Trophoblast cell (in vitro differentiated cells and primary cell): ENCODE measurements around the gene ITPA.
"Not testable (repeated sequence)": the region's sequence is repeated elsewhere in the genome, so short reads cannot be mapped to it uniquely, and the experiment has no call there.

Source experiments
- DNase-seq, 2 donors: peaks; one replicate each; pipeline ENCODE4 v3.0.0-alpha.2; 2016
- H2AFZ ChIP-seq: 2 replicates; pipeline ENCODE4 v1.6.1; 2013; ENCODE audit warnings: low read length, moderate library complexity, mild to moderate bottlenecking; ENCODE audit not compliant: insufficient read depth, poor library complexity
- H2AK5ac ChIP-seq: 2 replicates; pipeline ENCODE4 v1.6.1; 2013; ENCODE audit warnings: mild to moderate bottlenecking, low read length
- H2BK120ac ChIP-seq: 2 replicates; pipeline ENCODE4 v1.6.1; 2013; ENCODE audit warnings: low read length, mild to moderate bottlenecking, moderate library complexity; ENCODE audit not compliant: insufficient read depth, poor library complexity
- H2BK12ac ChIP-seq: 2 replicates; pipeline ENCODE4 v1.6.1; 2013; ENCODE audit warnings: mild to moderate bottlenecking, low read length, moderate library complexity
- H2BK5ac ChIP-seq: 2 replicates; pipeline ENCODE4 v1.6.1; 2013; ENCODE audit warnings: low read length, low read depth, moderate library complexity, mild to moderate bottlenecking; ENCODE audit not compliant: poor library complexity
- H3K14ac ChIP-seq: 2 replicates; pipeline ENCODE4 v1.6.1; 2013; ENCODE audit warnings: mild to moderate bottlenecking, low read length
- H3K18ac ChIP-seq: 2 replicates; pipeline ENCODE4 v1.6.1; 2013; ENCODE audit warnings: mild to moderate bottlenecking, low read length
- H3K23ac ChIP-seq: 2 replicates; pipeline ENCODE4 v1.6.1; 2013; ENCODE audit warnings: low read length
- H3K27ac ChIP-seq: 2 replicates; pipeline ENCODE4 v1.5.1; 2013; ENCODE audit warnings: low read depth, mild to moderate bottlenecking, inconsistent platforms, low read length, moderate library complexity
- H3K27me3 ChIP-seq: 2 replicates; pipeline ENCODE4 v1.6.1; 2013; ENCODE audit warnings: inconsistent platforms, mild to moderate bottlenecking, low read length, moderate library complexity; ENCODE audit not compliant: insufficient read depth
- H3K36me3 ChIP-seq, 2 experiments: 1 replicate in 1 of 2; 2 replicates in 1 of 2; pipeline ENCODE4 v1.6.1; 2013; ENCODE audit warnings: low read length in 2 of 2, mild to moderate bottlenecking in 2 of 2, moderate library complexity in 1 of 2; ENCODE audit not compliant: insufficient read depth in 2 of 2, control insufficient read depth in 1 of 2
- H3K4ac ChIP-seq: 2 replicates; pipeline ENCODE4 v1.6.1; 2013; ENCODE audit warnings: low read depth, mild to moderate bottlenecking, low read length, moderate library complexity
- H3K4me1 ChIP-seq, 2 experiments: 1 replicate in 1 of 2; 2 replicates in 1 of 2; pipeline ENCODE4 v1.6.1; 2013; ENCODE audit warnings: low read length in 2 of 2, mild to moderate bottlenecking in 2 of 2, moderate library complexity in 1 of 2; ENCODE audit not compliant: insufficient read depth in 2 of 2, control insufficient read depth in 1 of 2
- H3K4me2 ChIP-seq: 2 replicates; pipeline ENCODE4 v1.6.1; 2013; ENCODE audit warnings: inconsistent platforms, mild to moderate bottlenecking, low read length, moderate library complexity
- H3K4me3 ChIP-seq: 2 replicates; pipeline ENCODE4 v1.5.1; 2013; ENCODE audit warnings: mild to moderate bottlenecking, low read depth, low read length, inconsistent platforms
- H3K79me1 ChIP-seq: one replicate; pipeline ENCODE4 v1.6.1; 2013; ENCODE audit warnings: low read length
- H3K79me2 ChIP-seq: 2 replicates; pipeline ENCODE4 v1.6.1; 2013; ENCODE audit warnings: low read length, mild to moderate bottlenecking; ENCODE audit not compliant: control insufficient read depth, insufficient read depth, poor library complexity
- H3K9ac ChIP-seq: 2 replicates; pipeline ENCODE4 v1.6.1; 2013; ENCODE audit warnings: mild to moderate bottlenecking, low read length
- H3K9me3 ChIP-seq: 2 replicates; pipeline ENCODE4 v1.6.1; 2013; ENCODE audit warnings: low read depth, mild to moderate bottlenecking, control low read depth, inconsistent platforms, low read length; ENCODE audit not compliant: insufficient read depth
- H4K12ac ChIP-seq: 2 replicates; pipeline ENCODE4 v1.6.1; 2013; ENCODE audit warnings: low read depth, mild to moderate bottlenecking, low read length, moderate library complexity
- H4K8ac ChIP-seq: 2 replicates; pipeline ENCODE4 v1.6.1; 2013; ENCODE audit warnings: low read depth, mild to moderate bottlenecking, low read length, moderate library complexity
- H4K91ac ChIP-seq: one replicate; pipeline ENCODE4 v1.6.1; 2013; ENCODE audit warnings: low read depth, mild to moderate bottlenecking, low read length, moderate library complexity
- WGBS: extraction: QIAGEN DNeasy Blood & Tissue Kit; methylation state at CpG from one replicate; pipeline ENCODE4 v1.1.7; 2013; ENCODE audit warnings: missing lambda C conversion rate; ENCODE audit not compliant: insufficient read length, insufficient coverage; ENCODE audit errors: extremely low coverage; 5-methylcytosine and 5-hydroxymethylcytosine counted together

The ITPA gene

DNA sequence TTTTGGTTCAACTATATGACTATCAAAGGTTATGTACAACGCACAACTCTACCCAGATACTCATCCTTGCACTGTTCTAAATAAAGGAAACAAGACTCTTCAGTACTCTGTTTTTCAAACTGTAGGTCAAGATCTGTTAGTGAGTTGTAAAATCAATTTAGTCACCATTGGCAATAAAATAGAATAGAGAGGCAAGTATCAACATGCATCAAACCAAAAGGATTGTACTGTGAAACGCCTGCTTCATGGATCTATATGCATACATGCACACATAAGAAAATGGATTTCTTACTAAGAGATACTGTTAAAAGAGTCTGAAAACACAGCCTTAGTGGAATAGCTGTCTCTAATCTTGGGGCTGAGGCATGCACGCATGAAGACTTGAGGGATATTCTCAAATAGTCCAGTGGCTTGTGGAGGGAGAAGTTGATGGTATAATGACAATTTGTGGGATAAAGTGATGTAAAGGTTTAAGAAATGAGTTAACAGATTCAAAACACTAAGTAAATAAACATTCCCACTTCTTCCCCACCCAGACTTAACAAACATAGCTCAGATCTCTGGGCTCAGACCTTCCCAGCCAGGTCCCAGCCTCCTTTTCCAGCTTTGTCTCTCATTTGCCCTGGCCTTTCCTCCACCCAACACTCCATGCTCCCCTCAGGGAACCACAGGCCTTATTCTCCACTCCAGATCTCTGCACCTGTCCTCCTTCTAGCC is 25.2 kb upstream of the ITPA start:
- Histone ChIP-seq H3K4ac (no peak overlapping the region), H3K9me3 (no peaks in the 10 kb centered on the region), H2BK12ac (no peak overlapping the region), H2AFZ (no peak overlapping the region), H4K91ac (no peak overlapping the region), H3K4me2 (no peak overlapping the region), H4K8ac (no peak overlapping the region), H3K23ac (no peak overlapping the region), H3K79me1 (no peaks in the 10 kb centered on the region), H2BK5ac (no peak overlapping the region), H3K27ac (no peak overlapping the region), H3K27me3 (no peaks in the 10 kb centered on the region), H3K79me2 (no peaks in the 10 kb centered on the region), H3K9ac (no peak overlapping the region), H2AK5ac (no peak overlapping the region), H2BK120ac (no peak overlapping the region), H3K4me1 (no peaks in the 10 kb centered on the region), H3K36me3 (peaks cover 0 to 4% of the 10 kb centered on the region in 2 experiments), H3K18ac (no peak overlapping the region), H4K12ac (no peak overlapping the region), H3K14ac (no peak overlapping the region), H3K4me3 (no peak overlapping the region)
- DNase-seq: no peak
- no CpG with 5 or more reads among the region's 3 CpGs for WGBS

DNA sequence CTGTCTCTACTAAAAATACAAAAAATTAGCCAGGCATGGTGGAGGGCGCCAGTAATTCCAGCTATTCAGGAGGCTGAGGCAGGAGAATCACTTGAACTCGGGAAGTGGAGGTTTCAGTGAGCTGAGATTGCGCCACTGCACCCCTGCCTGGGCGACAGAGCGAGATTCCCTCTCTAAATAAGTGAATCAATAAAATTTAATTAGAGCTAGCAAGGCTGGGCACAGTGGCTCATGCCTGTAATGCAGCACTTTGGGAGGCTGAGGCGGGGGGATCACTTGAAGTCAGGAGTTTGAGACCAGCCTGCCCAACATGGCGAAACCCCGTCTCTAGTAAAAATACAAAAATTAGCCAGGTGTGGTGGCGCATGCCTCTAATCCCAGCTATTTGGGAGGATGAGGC is 21.4 kb upstream of the ITPA start:
- H3K79me1 ChIP-seq, H3K27ac ChIP-seq, H3K27me3 ChIP-seq, H3K9me3 ChIP-seq, H3K4me1 ChIP-seq, H4K8ac ChIP-seq, H3K4me3 ChIP-seq, H3K4me2 ChIP-seq, H3K79me2 ChIP-seq, H3K9ac ChIP-seq, H3K18ac ChIP-seq, H3K23ac ChIP-seq, H3K14ac ChIP-seq, H4K12ac ChIP-seq, H2AFZ ChIP-seq, H2BK5ac ChIP-seq, H2BK120ac ChIP-seq, DNase-seq, H2BK12ac ChIP-seq, H3K4ac ChIP-seq, H2AK5ac ChIP-seq, H4K91ac ChIP-seq: not testable (repeated sequence)
- peaks cover 32 to 36% of the 10 kb centered on the region in 2 experiments for H3K36me3 ChIP-seq
- no CpG with 5 or more reads among the region's 9 CpGs for WGBS

DNA sequence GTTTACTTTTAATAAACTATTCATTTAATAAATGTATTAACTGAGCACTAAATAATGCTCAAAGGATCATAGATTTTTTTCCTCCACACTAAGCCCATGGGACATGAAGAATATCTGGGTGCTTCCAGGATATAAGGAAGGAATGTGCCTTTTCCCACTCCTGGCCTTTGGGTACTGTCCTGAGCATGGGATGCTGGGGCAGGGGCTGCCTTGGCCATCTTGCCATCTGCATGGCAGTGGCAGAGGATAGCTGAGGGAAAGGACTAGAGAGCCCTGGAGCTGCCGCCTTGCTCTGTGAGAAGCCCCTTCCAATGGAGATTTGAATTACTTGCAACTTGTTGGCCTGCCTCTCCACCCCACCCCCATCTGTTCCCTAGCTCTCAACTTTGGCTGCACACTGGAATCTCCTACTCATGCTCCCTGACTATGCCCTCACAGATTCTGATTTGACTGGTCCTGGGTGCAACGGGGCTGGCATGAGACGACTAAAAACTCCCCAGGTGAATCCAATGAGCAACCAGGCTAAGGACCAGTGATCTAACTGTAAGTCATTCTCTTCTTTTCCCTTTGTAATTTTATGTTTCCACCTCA is 20.4 kb upstream of the ITPA start:
- no peak overlapping the region for H3K18ac ChIP-seq
- H2AK5ac ChIP-seq: no peak overlapping the region
- no peak overlapping the region for H3K4ac ChIP-seq
- peaks cover 37 to 42% of the 10 kb centered on the region in 2 experiments for H3K36me3 ChIP-seq
- no peak overlapping the region for H3K14ac ChIP-seq
- no peaks in the 10 kb centered on the region for H3K27me3 ChIP-seq
- H2BK12ac ChIP-seq: no peak overlapping the region
- H2AFZ ChIP-seq: no peak overlapping the region
- H4K12ac ChIP-seq: no peak overlapping the region
- H2BK5ac ChIP-seq: no peak overlapping the region
- no peaks in the 10 kb centered on the region for H3K79me2 ChIP-seq
- H3K9ac ChIP-seq: no peak overlapping the region
- H3K4me3 ChIP-seq: no peak overlapping the region
- no peak for DNase-seq
- no peak overlapping the region for H4K91ac ChIP-seq
- H2BK120ac ChIP-seq: no peak overlapping the region
- no CpG with 5 or more reads among the region's 3 CpGs for whole genome bisulfite sequencing
- no peak overlapping the region for H4K8ac ChIP-seq
- no peaks in the 10 kb centered on the region for H3K79me1 ChIP-seq
- no peaks in the 10 kb centered on the region for H3K9me3 ChIP-seq
- no peak overlapping the region for H3K27ac ChIP-seq
- no peaks in the 10 kb centered on the region for H3K4me1 ChIP-seq
- H3K4me2 ChIP-seq: no peak overlapping the region
- H3K23ac ChIP-seq: no peak overlapping the region

- H3K9ac ChIP-seq: no peak overlapping the region
- no peaks in the 10 kb centered on the region for H3K79me1 ChIP-seq
- H4K8ac ChIP-seq: no peak overlapping the region
- no peak overlapping the region for H4K12ac ChIP-seq
- no peaks in the 10 kb centered on the region for H3K4me1 ChIP-seq
- no peaks in the 10 kb centered on the region for H3K27me3 ChIP-seq
- H2BK12ac ChIP-seq: no peak overlapping the region
- H4K91ac ChIP-seq: no peak overlapping the region
- H3K4me3 ChIP-seq: no peak overlapping the region
- no CpG with 5 or more reads among the region's 4 CpGs for WGBS
- H2BK5ac ChIP-seq: no peak overlapping the region
- H3K79me2 ChIP-seq: no peaks in the 10 kb centered on the region
- no peak overlapping the region for H3K18ac ChIP-seq
- peaks cover 45 to 50% of the 10 kb centered on the region in 2 experiments for H3K36me3 ChIP-seq
- H3K4me2 ChIP-seq: no peak overlapping the region
- no peak overlapping the region for H3K27ac ChIP-seq
- H3K14ac ChIP-seq: no peak overlapping the region
- DNase-seq: no peak
- no peak overlapping the region for H3K4ac ChIP-seq
- H3K9me3 ChIP-seq: peaks cover 4% of the 10 kb centered on the region
- no peak overlapping the region for H2AK5ac ChIP-seq
- no peak overlapping the region for H3K23ac ChIP-seq
- H2AFZ ChIP-seq: no peak overlapping the region
- no peak overlapping the region for H2BK120ac ChIP-seq
Observed at GRCh38 chr20:3189561-3190131, 19.7 kb upstream of the ITPA start.
